ENCODE data around the gene OCRL.
"Not testable (repeated sequence)": the region's sequence is repeated elsewhere in the genome, so short reads cannot be mapped to it uniquely, and the experiment has no call there.

Gene OCRL

GRCh38 chrX:129540722-129541184 lies 694 bp downstream of the OCRL start:
- no peak for DNase-seq

- no peak for DNase-seq
These were observed 4.7 kb downstream of the OCRL start for GRCh38 chrX:129544780-129545179.

GRCh38 chrX:129545408-129545807 lies 5.3 kb downstream of the OCRL start:
- no peak for DNase-seq

GRCh38 chrX:129549124-129549523 lies 9.1 kb downstream of the OCRL start:
- DNase-seq, result no peak

- no peak for DNase-seq
These were observed 13.7 kb downstream of the OCRL start for GRCh38 chrX:129553619-129554288.

GRCh38 chrX:129554816-129555215 lies 14.8 kb downstream of the OCRL start:
- not testable (repeated sequence) for DNase-seq

- no peak for DNase-seq
These were observed 16.8 kb downstream of the OCRL start for GRCh38 chrX:129556806-129557315.

- no peak for DNase-seq
These were observed 17.9 kb downstream of the OCRL start for GRCh38 chrX:129557844-129558480.

- DNase-seq, result no peak
These were observed 19.7 kb downstream of the OCRL start for GRCh38 chrX:129559783-129560182.

- no peak for DNase-seq
These were observed 21.4 kb downstream of the OCRL start for GRCh38 chrX:129561453-129561852.

- not testable (repeated sequence) for DNase-seq
These were observed 24.3 kb downstream of the OCRL start for GRCh38 chrX:129564345-129564744.

- no peak for DNase-seq
These were observed 25.1 kb downstream of the OCRL start for GRCh38 chrX:129565046-129565650.

GRCh38 chrX:129566073-129566472 lies 26.0 kb downstream of the OCRL start:
- no peak for DNase-seq

- DNase-seq, result no peak
These were observed 28.3 kb downstream of the OCRL start for GRCh38 chrX:129568349-129568748.

GRCh38 chrX:129572422-129572821 lies 32.4 kb downstream of the OCRL start:
- DNase-seq, result no peak

GRCh38 chrX:129573652-129574051 lies 33.6 kb downstream of the OCRL start:
- not testable (repeated sequence) for DNase-seq

GRCh38 chrX:129574214-129574613 lies 34.2 kb downstream of the OCRL start:
- no peak for DNase-seq

GRCh38 chrX:129576539-129576938 lies 36.5 kb downstream of the OCRL start:
- no peak for DNase-seq

- peak; percentile 72 for DNase-seq
These were observed 37.4 kb downstream of the OCRL start for GRCh38 chrX:129577473-129577872.

GRCh38 chrX:129577877-129578276 lies 37.8 kb downstream of the OCRL start:
- no peak for DNase-seq

- DNase-seq, result no peak
These were observed 41.8 kb downstream of the OCRL start for GRCh38 chrX:129581904-129582303.

GRCh38 chrX:129585167-129585566 lies 45.1 kb downstream of the OCRL start:
- no peak for DNase-seq

- no peak for DNase-seq
These were observed 45.6 kb downstream of the OCRL start for GRCh38 chrX:129585691-129586090.

GRCh38 chrX:129586446-129586845 lies 46.4 kb downstream of the OCRL start:
- DNase-seq, result no peak

Data from amniotic stem cell (primary cell).